DND-41 (cell line): Measurements from ENCODE around the gene KISS1.

ENCODE experiments used
- ATAC-seq: fragments of 200-7000 bp; cut with Tn5 transposase; 3 replicates; pipeline ENCODE4 v1.9.1; 2021; ENCODE audit warnings: low read depth; ENCODE audit not compliant: insufficient read depth
- DNase-seq: peaks from one replicate; pipeline ENCODE4 v3.0.0-alpha.2; 2020
- H2AFZ ChIP-seq: 2 replicates; pipeline ENCODE4 v1.6.0; 2012; ENCODE audit warnings: low read depth, low read length
- H3K27ac ChIP-seq: 2 replicates; pipeline ENCODE4 v1.5.1; 2012; ENCODE audit warnings: low read length, inconsistent platforms
- H3K27me3 ChIP-seq: fragments of 200-600 bp; sonication (generic); 2 replicates; pipeline ENCODE4 v1.6.0; 2012; ENCODE audit warnings: low read length, mild to moderate bottlenecking, inconsistent platforms; ENCODE audit not compliant: insufficient read depth, poor library complexity
- H3K36me3 ChIP-seq: 2 replicates; pipeline ENCODE4 v1.5.1; 2012; ENCODE audit warnings: low read length, inconsistent platforms; ENCODE audit not compliant: insufficient read depth
- H3K4me1 ChIP-seq: 2 replicates; pipeline ENCODE4 v1.5.1; 2012; ENCODE audit warnings: mild to moderate bottlenecking, low read length; ENCODE audit not compliant: insufficient read depth
- H3K4me2 ChIP-seq: 2 replicates; pipeline ENCODE4 v1.6.0; 2012; ENCODE audit warnings: mild to moderate bottlenecking, moderate library complexity, low read length, inconsistent platforms; ENCODE audit not compliant: insufficient read depth
- H3K4me3 ChIP-seq, 2 experiments: fragments of 200-600 bp in 1 of 2; shearing (Covaris generic) in 1 of 2; 2 replicates each; pipeline ENCODE4 v1.5.1; 2012 to 2016; ENCODE audit warnings: inconsistent platforms in 2 of 2, low read length in 2 of 2, mild to moderate bottlenecking in 2 of 2, low read depth in 1 of 2, moderate library complexity in 1 of 2
- H3K79me2 ChIP-seq: 2 replicates; pipeline ENCODE4 v1.6.0; 2012; ENCODE audit warnings: low read length, inconsistent platforms; ENCODE audit not compliant: insufficient read depth
- H3K9ac ChIP-seq: 2 replicates; pipeline ENCODE4 v1.6.0; 2012; ENCODE audit warnings: low read depth, mild to moderate bottlenecking, inconsistent platforms, low read length, moderate library complexity
- H3K9me3 ChIP-seq: 2 replicates; pipeline ENCODE4 v1.5.1; 2012; ENCODE audit warnings: low read length, moderate library complexity, mild to moderate bottlenecking, inconsistent platforms; ENCODE audit not compliant: insufficient read depth, severe bottlenecking
- H4K20me1 ChIP-seq: 2 replicates; pipeline ENCODE4 v1.6.0; 2012; ENCODE audit warnings: low read length; ENCODE audit not compliant: insufficient read depth
- CTCF ChIP-seq: IDR thresholded peaks from 2 replicates; pipeline ENCODE4 v1.5.1; 2012; ENCODE audit warnings: borderline replicate concordance, low read length, moderate library complexity, mild to moderate bottlenecking; ENCODE audit not compliant: poor library complexity, severe bottlenecking; ENCODE audit errors: extremely low read depth
- EZH2 ChIP-seq: IDR thresholded peaks from 3 replicates; pipeline ENCODE4 v1.6.1; 2012; ENCODE audit warnings: borderline replicate concordance, low read depth, mild to moderate bottlenecking, moderate library complexity, low read length, inconsistent platforms; ENCODE audit not compliant: severe bottlenecking

KISS1 gene

GRCh38 chr1:204172404-204173029 is 23.8 kb downstream of the KISS1 start:
- Histone ChIP-seq H3K36me3 (no peaks in the 10 kb centered on the region), H3K79me2 (no peaks in the 10 kb centered on the region), H2AFZ (no peak overlapping the region), H3K4me3 (no peak overlapping the region), H3K9me3 (peaks cover 31% of the 10 kb centered on the region), H3K4me2 (no peak overlapping the region), H3K9ac (no peak overlapping the region), H3K4me1 (no peaks in the 10 kb centered on the region), H3K27ac (no peak overlapping the region), H4K20me1 (no peaks in the 10 kb centered on the region), H3K27me3 (no peaks in the 10 kb centered on the region)
- TF ChIP-seq EZH2: no peak
- DNase-seq: no peak
- no peak for ATAC-seq

- Histone ChIP-seq H3K4me2 (no peak overlapping the region), H3K27ac (no peak overlapping the region), H3K79me2 (no peaks in the 10 kb centered on the region), H3K27me3 (no peaks in the 10 kb centered on the region), H2AFZ (no peak overlapping the region), H3K36me3 (no peaks in the 10 kb centered on the region), H3K4me1 (no peaks in the 10 kb centered on the region), H4K20me1 (no peaks in the 10 kb centered on the region), H3K9ac (no peak overlapping the region), H3K9me3 (peaks cover 35% of the 10 kb centered on the region), H3K4me3 (no peak overlapping the region)
- no peak for DNase-seq
- no peak for ATAC-seq
- TF ChIP-seq CTCF: no peak
- no peak for TF ChIP-seq EZH2
Observed at GRCh38 chr1:204171751-204172178, 24.5 kb downstream of the KISS1 start.

- Histone ChIP-seq H2AFZ (no peak overlapping the region), H3K79me2 (no peaks in the 10 kb centered on the region), H3K4me1 (no peaks in the 10 kb centered on the region), H3K27me3 (no peaks in the 10 kb centered on the region), H3K9ac (no peak overlapping the region), H3K27ac (no peak overlapping the region), H4K20me1 (no peaks in the 10 kb centered on the region), H3K4me3 (no peak overlapping the region), H3K36me3 (no peaks in the 10 kb centered on the region), H3K9me3 (peaks cover 35% of the 10 kb centered on the region), H3K4me2 (no peak overlapping the region)
- ATAC-seq (no peak), DNase-seq (no peak)
- no peak for TF ChIP-seq EZH2
- TF ChIP-seq CTCF: no peak
Observed at GRCh38 chr1:204170494-204171155, 25.7 kb downstream of the KISS1 start.

GRCh38 chr1:204169858-204170257 is 26.4 kb downstream of the KISS1 start:
- no peak overlapping the region for H3K27ac ChIP-seq
- DNase-seq (no peak), ATAC-seq (no peak)
- H2AFZ ChIP-seq: no peak overlapping the region
- TF ChIP-seq EZH2: no peak
- no peak for TF ChIP-seq CTCF
- H3K79me2 ChIP-seq: no peaks in the 10 kb centered on the region
- no peak overlapping the region for H3K9ac ChIP-seq
- peaks cover 35% of the 10 kb centered on the region for H3K9me3 ChIP-seq
- no peaks in the 10 kb centered on the region for H3K36me3 ChIP-seq
- H3K4me3 ChIP-seq: no peak overlapping the region
- no peaks in the 10 kb centered on the region for H3K4me1 ChIP-seq
- no peaks in the 10 kb centered on the region for H3K27me3 ChIP-seq
- no peaks in the 10 kb centered on the region for H4K20me1 ChIP-seq
- H3K4me2 ChIP-seq: no peak overlapping the region
